NCI-H2081 treated with DMSO at 0.1 percent for 48 hours (cell line): Measurements from ENCODE around the gene DXO.
"Not testable (repeated sequence)": the region's sequence is repeated elsewhere in the genome, so short reads cannot be mapped to it uniquely, and the experiment has no call there.

ENCODE experiments used
- DNase-seq: peaks from one replicate; lab custom pipeline; 2025; lab: John Stamatoyannopoulos, UW

Gene DXO

GRCh38 chr6:31971993-31972708 lies at the start of gene DXO:
Gene DXO, minus strand, starts transcription at chr6:31972138. Its CDS starts 463 bp downstream, at chr6:31971675.
- peak; percentile 89 for DNase-seq

DNA sequence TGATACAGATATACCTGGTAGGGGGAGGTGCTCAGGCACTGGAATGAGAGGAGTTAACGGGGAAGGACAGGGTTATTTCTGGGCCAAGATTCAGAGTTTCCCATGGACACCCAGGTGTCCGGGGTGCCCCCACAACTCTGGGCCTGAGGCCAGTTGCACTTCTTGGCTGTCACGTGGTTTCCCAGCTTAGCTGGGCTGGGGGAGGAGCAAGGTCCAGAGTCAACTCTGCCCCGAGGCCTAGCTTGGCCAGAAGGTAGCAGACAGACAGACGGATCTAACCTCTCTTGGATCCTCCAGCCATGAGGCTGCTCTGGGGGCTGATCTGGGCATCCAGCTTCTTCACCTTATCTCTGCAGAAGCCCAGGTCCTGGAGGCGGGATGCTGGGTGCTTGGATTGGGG lies 42.6 kb upstream of the DXO start, which contains the start of gene C4B:
Gene C4B (plus strand): TSS at position 249 of the 400 bp plus-strand sequence. CDS start 51 bp downstream, at position 300.
- not testable (repeated sequence) for DNase-seq

DNA sequence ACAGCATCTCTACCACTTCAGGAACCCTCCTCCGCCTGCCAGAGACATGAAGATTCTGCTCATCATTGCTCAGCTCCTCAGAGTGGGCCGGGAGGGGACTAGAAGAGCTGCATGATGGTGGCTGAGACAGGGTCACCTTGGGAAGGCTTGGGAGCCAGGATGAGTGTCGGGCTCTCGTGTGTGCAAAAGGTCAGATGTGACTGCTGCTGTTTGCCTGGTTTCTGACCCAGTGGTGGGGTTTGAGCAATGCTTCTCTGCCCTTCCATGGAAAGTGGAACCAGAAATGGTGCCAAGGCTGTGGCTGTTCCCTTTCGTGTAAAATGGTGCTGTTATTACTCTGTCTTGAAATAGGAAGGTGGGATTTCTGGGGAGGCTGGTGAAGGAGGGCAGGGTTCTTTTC lies 41.8 kb upstream of the DXO start:
- not testable (repeated sequence) for DNase-seq

DNA sequence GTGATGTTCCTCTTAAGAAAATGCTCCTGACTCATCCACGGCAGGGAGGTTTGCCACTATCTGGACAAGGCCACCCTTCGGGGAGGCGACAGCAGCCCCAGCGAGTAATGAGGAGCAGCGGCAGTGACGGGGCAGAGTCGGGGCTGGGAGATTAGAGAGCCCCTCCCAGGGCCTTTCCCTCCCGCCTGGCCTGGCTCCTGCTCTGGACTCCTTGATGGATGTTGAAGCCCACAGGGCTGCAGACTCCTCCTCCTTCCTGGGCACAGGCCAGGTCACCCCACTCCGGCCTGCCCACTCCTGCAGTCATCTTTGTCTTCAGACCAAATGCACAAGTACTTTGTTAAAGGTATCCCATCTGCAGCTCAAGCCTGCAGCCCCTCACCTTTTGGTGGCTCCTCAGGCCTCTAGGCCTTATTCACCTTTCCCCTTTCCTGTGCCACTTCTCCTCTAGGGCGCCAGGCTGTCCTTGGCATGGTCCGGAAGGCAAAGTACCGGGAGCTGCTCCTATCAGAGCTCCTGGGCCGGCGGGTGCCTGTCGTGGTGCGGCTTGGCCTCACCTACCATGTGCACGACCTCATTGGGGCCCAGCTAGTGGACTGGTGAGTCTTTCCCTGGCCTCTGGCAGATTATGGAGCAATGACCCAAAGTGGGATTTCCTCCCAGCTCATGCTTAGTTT lies 41.1 kb upstream of the DXO start:
- DNase-seq = not testable (repeated sequence)

DNA sequence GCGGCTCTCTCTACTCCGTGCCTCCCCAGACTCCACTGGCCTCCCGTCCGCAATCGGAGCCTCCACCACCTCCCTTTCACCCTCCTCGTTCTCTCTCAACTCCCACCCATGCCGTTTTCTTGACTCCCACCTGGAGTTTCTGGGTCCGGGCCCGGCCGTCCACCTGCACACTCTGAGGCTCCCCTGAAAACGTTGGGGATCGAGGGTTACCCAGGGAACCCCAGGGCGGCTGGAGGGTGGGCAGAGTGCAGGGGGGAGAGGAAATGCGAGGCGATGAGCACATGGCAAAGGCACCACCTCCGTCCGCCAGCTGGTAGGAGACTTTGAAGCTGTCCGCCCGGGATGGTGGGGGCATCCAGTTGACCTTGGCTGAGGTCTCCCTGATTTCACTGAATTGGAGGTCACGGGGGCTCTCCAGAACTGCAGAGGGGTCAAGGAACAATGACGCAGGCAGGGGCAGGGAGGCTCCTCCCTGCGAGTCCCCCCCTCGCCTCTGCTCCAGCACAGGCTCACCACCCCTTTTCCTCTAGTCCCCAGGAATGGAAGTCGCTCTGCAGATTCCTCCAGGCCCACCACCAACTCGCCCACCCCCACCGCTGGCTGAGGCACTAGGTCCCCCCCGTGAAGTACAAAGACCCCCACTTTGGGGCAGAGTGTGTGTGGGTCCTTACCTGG lies 39.1 kb upstream of the DXO start:
- DNase-seq = not testable (repeated sequence)

- not testable (repeated sequence) for DNase-seq
Measured at GRCh38 chr6:32009537-32009936, 37.6 kb upstream of the DXO start.

DNA sequence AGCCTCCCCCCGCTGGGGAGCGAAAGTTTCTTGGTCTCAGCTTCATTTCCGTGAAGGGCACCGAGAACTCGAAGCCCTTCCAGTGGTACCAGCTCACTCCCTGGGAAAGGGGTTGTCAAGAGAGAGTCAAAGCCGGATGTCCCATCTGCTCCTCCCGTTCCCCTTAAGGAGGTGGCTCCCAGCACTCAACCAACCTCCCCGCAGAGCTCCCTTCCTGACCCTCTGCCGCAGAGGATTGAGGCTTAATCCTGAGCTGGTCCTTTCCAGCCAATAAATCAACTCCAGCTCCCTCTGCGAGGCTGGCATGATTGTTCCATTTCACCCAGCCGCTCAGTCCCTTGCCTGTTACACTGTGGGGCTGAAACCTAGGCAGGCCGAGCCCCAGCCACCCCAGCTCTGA lies 36.7 kb upstream of the DXO start:
- DNase-seq = not testable (repeated sequence)

DNA sequence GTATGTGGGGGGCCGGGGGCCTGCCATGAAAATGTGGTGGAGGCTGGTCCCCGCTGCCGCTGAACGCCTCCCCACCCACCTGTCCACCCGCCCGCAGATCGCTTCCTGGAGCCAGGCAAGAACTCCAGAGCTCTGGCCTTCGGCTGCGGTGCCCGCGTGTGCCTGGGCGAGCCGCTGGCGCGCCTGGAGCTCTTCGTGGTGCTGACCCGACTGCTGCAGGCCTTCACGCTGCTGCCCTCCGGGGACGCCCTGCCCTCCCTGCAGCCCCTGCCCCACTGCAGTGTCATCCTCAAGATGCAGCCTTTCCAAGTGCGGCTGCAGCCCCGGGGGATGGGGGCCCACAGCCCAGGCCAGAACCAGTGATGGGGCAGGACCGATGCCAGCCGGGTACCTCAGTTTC lies 36.1 kb upstream of the DXO start:
- not testable (repeated sequence) for DNase-seq

DNA sequence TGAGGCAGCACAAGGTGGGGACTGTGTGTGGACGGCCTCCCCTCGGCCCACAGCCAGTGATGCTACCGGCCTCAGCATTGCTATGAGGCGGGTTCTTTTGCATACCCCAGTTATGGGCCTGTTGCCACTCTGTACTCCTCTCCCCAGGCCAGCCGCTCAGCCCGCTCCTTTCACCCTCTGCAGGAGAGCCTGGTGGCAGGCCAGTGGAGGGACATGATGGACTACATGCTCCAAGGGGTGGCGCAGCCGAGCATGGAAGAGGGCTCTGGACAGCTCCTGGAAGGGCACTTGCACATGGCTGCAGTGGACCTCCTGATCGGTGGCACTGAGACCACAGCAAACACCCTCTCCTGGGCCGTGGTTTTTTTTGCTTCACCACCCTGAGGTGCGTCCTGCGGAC lies 35.1 kb upstream of the DXO start:
- not testable (repeated sequence) for DNase-seq

DNA sequence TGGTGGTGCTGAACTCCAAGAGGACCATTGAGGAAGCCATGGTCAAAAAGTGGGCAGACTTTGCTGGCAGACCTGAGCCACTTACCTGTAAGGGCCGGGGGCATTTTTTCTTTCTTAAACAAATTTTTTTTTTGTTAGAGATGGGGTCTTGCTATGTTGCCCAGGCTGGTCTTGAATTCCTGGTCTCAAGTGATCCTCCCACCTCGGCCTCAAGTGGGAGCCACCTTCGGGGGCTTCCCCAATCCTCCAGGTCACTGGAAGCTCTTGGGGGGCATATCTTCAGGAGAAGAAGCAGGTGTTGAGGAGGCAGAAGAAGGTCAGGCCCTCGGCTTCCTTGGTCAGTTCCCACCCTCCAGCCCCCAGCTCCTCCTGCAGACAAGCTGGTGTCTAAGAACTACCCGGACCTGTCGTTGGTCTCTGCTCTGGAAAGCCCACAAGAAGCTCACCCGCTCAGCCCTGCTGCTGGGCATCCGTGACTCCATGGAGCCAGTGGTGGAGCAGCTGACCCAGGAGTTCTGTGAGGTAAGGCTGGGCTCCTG lies 34.1 kb upstream of the DXO start:
- DNase-seq = not testable (repeated sequence)

DNA sequence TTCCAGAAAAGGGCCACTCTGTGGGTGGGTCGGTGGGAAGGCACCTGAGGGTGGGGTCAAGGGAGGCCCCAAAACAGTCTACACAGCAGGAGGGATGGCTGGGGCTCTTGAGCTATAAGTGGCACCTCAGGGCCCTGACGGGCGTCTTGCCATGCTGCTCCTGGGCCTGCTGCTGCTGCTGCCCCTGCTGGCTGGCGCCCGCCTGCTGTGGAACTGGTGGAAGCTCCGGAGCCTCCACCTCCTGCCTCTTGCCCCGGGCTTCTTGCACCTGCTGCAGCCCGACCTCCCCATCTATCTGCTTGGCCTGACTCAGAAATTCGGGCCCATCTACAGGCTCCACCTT lies 33.6 kb upstream of the DXO start:
- DNase-seq = not testable (repeated sequence)

- not testable (repeated sequence) for DNase-seq
Measured at GRCh38 chr6:32004864-32005537, 33.1 kb upstream of the DXO start.

DNA sequence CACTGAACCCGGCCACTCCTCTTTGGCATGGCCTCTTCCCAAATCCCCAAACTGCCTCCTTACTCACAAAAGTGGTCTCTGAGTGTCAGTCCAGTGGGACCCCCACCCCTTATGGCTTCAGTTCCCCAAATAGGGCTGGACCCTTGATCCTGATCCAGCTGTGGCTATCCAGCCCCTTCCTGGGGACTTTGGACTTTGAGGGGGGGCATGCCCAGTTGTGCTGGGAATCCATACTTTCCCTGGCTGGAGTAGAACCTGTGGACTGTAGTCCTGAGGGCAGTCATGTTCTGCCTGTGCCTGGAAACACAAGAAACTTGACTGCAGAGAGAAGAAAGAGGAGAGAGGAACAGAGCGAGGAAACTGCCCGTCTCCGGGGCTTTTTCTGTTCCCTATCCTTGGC lies 32.5 kb upstream of the DXO start:
- not testable (repeated sequence) for DNase-seq

DNA sequence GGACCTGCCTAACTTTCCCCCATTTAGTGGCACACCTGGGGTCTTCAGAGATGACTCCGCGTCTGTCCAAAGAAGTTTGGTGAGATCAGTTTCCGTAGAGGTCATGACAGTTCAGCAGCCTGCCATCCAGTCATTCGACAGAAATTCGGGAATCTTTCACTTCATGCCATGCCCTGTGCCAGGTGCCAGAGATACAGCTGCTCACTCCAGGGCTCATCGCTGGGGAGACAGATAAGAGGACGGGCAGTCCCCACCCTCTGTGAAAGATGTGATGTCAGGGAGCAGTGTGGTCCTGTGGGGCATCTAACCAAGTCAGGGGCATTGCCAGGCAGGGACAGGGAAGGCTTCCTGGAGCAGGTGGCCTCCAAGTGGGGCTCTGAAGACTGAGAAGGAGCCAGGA lies 31.4 kb upstream of the DXO start:
- not testable (repeated sequence) for DNase-seq

DNA sequence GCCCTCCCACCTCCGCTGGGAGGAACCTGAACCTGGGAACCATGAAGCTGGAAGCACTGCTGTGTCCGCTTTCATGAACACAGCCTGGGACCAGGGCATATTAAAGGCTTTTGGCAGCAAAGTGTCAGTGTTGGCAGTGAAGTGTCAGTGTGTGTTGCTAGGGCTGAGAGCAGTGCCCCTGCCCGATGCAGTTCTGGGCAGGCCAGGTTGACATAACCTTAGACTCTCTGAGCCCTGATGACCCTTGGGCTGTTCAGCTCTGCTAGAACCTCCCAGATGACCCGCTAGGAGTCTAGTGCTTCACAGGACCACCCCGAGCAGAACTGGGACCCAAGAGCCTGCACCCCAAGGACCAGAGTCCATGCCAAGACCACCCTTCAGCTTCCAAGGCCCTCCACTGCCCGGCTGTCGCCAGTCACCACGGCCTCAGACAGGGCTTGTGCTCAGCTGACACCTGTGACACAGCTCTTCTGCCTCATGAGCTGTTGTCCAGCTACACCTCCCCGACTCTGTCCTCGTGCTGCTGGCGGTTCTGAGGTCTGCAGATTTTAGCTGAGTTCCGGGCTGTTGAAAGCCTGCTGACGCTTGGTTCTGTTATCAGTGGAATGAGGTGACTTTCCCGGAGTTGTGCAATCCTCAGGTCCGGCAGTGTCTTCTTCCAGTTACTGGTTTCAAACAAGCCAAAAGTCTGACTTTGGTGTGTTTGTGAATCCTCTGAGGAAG lies 30.8 kb upstream of the DXO start:
- DNase-seq = not testable (repeated sequence)

DNA sequence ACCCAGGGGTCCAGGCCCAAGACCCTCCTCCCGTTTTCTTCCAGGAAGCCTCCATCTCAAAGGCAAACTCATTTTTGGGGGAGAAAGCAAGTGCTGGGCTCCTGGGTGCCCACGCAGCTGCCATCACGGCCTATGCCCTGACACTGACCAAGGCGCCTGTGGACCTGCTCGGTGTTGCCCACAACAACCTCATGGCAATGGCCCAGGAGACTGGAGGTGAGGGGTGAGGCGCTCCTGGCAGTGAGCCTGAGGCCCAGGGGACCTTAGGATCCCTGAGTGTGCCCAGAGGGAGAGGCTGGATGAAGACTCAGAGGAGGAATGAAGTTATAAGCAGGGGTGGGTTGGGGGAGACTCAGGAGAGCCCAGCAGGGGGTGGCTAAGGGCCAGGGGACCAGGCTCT lies 24.4 kb upstream of the DXO start:
- not testable (repeated sequence) for DNase-seq

DNA sequence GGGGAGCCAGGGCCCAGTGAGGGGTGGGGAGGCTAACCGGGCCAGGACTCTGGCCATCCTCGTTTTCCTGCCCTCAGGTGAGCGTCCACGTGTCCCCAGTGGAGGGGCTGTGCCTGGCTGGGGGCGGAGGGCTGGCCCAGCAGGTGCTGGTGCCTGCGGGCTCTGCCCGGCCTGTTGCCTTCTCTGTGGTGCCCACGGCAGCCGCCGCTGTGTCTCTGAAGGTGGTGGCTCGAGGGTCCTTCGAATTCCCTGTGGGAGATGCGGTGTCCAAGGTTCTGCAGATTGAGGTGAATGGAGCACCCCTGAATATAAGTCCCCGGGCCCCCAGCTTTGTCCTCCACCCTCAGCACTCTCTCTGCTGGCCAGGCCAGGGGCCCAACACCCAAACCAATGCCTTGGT lies 22.5 kb upstream of the DXO start:
- DNase-seq = not testable (repeated sequence)

- DNase-seq = not testable (repeated sequence)
Measured at GRCh38 chr6:31989363-31989762, 17.4 kb upstream of the DXO start.

DNA sequence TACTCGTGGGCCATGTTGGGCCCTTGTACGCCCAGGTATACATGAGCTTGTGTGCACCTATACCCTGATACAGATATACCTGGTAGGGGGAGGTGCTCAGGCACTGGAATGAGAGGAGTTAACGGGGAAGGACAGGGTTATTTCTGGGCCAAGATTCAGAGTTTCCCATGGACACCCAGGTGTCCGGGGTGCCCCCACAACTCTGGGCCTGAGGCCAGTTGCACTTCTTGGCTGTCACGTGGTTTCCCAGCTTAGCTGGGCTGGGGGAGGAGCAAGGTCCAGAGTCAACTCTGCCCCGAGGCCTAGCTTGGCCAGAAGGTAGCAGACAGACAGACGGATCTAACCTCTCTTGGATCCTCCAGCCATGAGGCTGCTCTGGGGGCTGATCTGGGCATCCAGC lies 9.8 kb upstream of the DXO start, which contains the start of gene C4A:
Gene C4A (plus strand): TSS at position 314 of the 400 bp plus-strand sequence. CDS start 51 bp downstream, at position 365.
- DNase-seq = not testable (repeated sequence)

GRCh38 chr6:31980998-31981397 lies 9.1 kb upstream of the DXO start:
- DNase-seq = not testable (repeated sequence)
